ENCODE data around the gene PTCHD4. TPM values are rescaled to one million over a fixed set of nuclear protein-coding genes. Genes with fewer than 3 reads are reported as not detected.

PTCHD4 gene
- 2.7 and 4.8 TPM in 2 replicates for total RNA-seq
- long read RNA-seq, partial matches to known transcripts = 1 of 14 reads
- long read RNA-seq, other reads (novel, unspliced or antisense) = 12 of 14 reads

DNA sequence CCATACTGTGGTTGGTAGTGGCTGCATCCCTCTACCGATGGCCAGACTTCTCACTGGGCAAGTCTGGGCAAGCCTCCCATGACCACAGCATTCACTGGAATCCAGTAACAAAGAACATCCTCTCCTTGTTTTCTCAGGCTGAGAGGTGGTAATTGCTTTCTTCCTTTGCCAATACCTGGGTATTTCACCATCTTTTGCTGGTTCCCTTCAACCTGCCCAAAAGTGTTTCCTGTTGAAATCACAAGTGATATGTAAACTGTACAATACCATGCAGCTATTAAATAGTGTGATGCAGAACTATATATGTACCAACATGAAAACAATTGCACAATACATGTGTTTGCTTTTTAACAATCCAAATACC is at the start of gene PTCHD4:
TSS of gene PTCHD4 (minus strand) at position 55 of the 364 bp plus-strand sequence. CDS start 42,240 bp downstream, outside the sequence.
- Mint-ChIP-seq H3K4me3 (ENCODE audit: low read depth) (peak within 1 kb of the TSS; percentile 72), H3K27ac (peak within 1 kb of the TSS; percentile 96), H3K27me3 (no peaks in the 10 kb centered on the region), H3K4me1 (ENCODE audit: low read depth) (peaks cover 27% of the 10 kb centered on the region), H3K36me3 (ENCODE audit: insufficient read depth) (no peaks in the 10 kb centered on the region), H3K9me3 (ENCODE audit: low read depth) (peaks cover under 1% of the 10 kb centered on the region)
- no peak for DNase-seq (ENCODE audit: low spot score, unreplicated experiment)
- TF ChIP-seq, protein P1, sequence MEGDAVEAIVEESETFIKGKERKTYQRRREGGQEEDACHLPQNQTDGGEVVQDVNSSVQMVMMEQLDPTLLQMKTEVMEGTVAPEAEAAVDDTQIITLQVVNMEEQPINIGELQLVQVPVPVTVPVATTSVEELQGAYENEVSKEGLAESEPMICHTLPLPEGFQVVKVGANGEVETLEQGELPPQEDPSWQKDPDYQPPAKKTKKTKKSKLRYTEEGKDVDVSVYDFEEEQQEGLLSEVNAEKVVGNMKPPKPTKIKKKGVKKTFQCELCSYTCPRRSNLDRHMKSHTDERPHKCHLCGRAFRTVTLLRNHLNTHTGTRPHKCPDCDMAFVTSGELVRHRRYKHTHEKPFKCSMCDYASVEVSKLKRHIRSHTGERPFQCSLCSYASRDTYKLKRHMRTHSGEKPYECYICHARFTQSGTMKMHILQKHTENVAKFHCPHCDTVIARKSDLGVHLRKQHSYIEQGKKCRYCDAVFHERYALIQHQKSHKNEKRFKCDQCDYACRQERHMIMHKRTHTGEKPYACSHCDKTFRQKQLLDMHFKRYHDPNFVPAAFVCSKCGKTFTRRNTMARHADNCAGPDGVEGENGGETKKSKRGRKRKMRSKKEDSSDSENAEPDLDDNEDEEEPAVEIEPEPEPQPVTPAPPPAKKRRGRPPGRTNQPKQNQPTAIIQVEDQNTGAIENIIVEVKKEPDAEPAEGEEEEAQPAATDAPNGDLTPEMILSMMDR (IDR thresholded peaks at IDR 0.05; ENCODE audit: unreplicated experiment) = no peak

DNA sequence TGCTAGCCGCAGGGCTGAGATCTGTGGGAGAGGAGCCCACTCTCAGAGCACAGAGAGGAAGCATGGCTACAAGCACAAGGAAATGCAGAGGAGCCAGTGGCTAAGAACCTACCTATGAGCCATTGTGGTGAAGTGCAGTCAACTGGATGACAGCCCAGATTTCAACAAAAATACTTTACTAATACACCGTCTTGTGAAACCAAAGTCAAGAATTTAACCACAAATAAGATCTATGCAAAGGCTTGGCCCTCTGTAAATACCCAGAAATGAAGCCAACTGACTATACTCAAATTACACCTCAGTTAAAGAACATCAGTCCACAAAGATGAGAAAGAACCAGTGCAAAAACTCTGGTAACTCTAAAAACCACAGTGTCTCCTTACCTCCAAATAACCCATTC is 40.1 kb upstream of the PTCHD4 start:
- TF ChIP-seq, protein P1 (IDR thresholded peaks at IDR 0.05; ENCODE audit: unreplicated experiment) = no peak
- no peaks in the 10 kb centered on the region for H3K27me3 Mint-ChIP-seq
- peaks cover 44% of the 10 kb centered on the region for H3K9me3 Mint-ChIP-seq (ENCODE audit: low read depth)
- H3K36me3 Mint-ChIP-seq (ENCODE audit: insufficient read depth) = peaks cover 4% of the 10 kb centered on the region
- no peaks in the 10 kb centered on the region for H3K4me1 Mint-ChIP-seq (ENCODE audit: low read depth)
- no peak for DNase-seq (ENCODE audit: low spot score, unreplicated experiment)
- H3K4me3 Mint-ChIP-seq (ENCODE audit: low read depth) = no peak overlapping the region
- no peak overlapping the region for H3K27ac Mint-ChIP-seq

DNA sequence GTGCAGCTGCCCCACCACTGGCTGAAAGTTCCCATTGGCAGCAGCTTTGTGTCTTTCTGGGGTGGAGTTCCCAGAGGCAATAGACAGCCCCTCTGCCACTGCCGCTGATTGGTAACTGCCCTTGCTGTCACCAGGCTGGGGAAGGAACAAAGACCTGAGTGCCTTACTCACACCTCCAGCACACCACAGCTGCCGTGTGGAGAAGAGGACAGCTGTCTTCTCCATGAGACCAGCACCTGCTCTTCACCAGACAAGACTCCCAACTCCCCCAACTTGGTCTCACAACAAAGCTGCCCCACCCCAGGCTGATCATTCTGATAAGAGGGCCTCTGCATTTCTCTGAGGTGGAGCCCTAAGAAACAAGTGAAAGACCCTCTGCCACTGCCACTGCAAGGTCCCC is 39.7 kb upstream of the PTCHD4 start:
- H3K36me3 Mint-ChIP-seq (ENCODE audit: insufficient read depth) = peaks cover 4% of the 10 kb centered on the region
- DNase-seq (ENCODE audit: low spot score, unreplicated experiment) = no peak
- peaks cover 44% of the 10 kb centered on the region for H3K9me3 Mint-ChIP-seq (ENCODE audit: low read depth)
- TF ChIP-seq, protein P1 (IDR thresholded peaks at IDR 0.05; ENCODE audit: unreplicated experiment) = no peak
- H3K27me3 Mint-ChIP-seq = no peaks in the 10 kb centered on the region
- no peak overlapping the region for H3K4me3 Mint-ChIP-seq (ENCODE audit: low read depth)
- no peak overlapping the region for H3K27ac Mint-ChIP-seq
- H3K4me1 Mint-ChIP-seq (ENCODE audit: low read depth) = no peaks in the 10 kb centered on the region

DNA sequence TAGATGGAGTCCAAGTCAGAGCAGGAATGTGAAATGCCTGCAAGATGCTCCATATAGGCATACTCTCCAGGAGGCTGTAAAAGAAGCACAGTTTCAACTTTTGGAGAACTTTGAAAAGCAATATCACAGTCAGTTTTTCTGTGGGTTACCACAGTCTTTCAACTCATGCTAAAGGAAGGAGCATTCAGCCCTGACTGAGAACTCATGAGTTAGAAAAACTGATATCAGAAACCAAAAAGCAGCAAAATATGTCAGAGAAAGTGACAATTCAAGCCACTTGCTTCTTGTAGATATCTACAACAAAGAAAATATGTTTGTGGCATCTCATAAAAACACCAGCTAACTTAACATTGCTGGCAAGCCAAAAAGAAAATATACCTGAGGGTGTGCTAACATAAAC is 36.1 kb upstream of the PTCHD4 start:
- peaks cover 18% of the 10 kb centered on the region for H3K9me3 Mint-ChIP-seq (ENCODE audit: low read depth)
- no peak overlapping the region for H3K4me3 Mint-ChIP-seq (ENCODE audit: low read depth)
- H3K36me3 Mint-ChIP-seq (ENCODE audit: insufficient read depth) = peaks cover 2% of the 10 kb centered on the region
- H3K4me1 Mint-ChIP-seq (ENCODE audit: low read depth) = peaks cover 7% of the 10 kb centered on the region
- DNase-seq (ENCODE audit: low spot score, unreplicated experiment) = no peak
- no peaks in the 10 kb centered on the region for H3K27me3 Mint-ChIP-seq
- H3K27ac Mint-ChIP-seq = no peak overlapping the region
- TF ChIP-seq, protein P1 (IDR thresholded peaks at IDR 0.05; ENCODE audit: unreplicated experiment) = no peak

DNA sequence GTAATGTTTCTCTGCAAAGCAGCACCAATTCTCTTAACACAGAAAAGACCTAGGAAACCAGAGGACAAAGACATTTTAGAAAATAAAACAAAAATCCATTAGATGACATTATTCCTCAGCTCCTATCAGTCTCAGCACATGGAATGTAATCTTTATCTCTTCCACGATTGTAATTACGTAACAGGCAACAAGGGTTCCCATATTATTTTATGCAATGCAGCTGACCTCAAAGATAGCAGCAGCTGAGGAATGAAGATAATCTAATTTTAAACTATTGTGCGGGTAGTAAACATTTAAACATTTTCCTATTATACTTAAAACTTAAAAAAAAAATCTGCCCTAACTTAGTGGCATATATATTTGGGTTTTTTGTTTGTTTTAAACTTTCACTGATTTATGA is 33.0 kb upstream of the PTCHD4 start:
- Mint-ChIP-seq H3K4me1 (ENCODE audit: low read depth) (peaks cover 7% of the 10 kb centered on the region), H3K27ac (no peak overlapping the region), H3K27me3 (no peaks in the 10 kb centered on the region), H3K9me3 (ENCODE audit: low read depth) (peaks cover 1% of the 10 kb centered on the region), H3K4me3 (ENCODE audit: low read depth) (no peak overlapping the region), H3K36me3 (ENCODE audit: insufficient read depth) (no peaks in the 10 kb centered on the region)
- no peak for DNase-seq (ENCODE audit: low spot score, unreplicated experiment)
- TF ChIP-seq, protein P1 (IDR thresholded peaks at IDR 0.05; ENCODE audit: unreplicated experiment) = no peak

Measured in progenitor cell of endocrine pancreas (in vitro differentiated cells).